GM21528 (cell line): ENCODE data around the gene FOXJ3.
A peak's percentile ranks its signal among the peaks of the same experiment; 100 is the strongest.

Source experiments
- ATAC-seq: cut with Tn5 transposase; IDR thresholded peaks from one replicate; pipeline ENCODE4 v1.9.1; 2021; ENCODE audit warnings: mild to moderate bottlenecking, moderate library complexity; ENCODE audit not compliant: unreplicated experiment, low FRiP score

Gene FOXJ3

DNA sequence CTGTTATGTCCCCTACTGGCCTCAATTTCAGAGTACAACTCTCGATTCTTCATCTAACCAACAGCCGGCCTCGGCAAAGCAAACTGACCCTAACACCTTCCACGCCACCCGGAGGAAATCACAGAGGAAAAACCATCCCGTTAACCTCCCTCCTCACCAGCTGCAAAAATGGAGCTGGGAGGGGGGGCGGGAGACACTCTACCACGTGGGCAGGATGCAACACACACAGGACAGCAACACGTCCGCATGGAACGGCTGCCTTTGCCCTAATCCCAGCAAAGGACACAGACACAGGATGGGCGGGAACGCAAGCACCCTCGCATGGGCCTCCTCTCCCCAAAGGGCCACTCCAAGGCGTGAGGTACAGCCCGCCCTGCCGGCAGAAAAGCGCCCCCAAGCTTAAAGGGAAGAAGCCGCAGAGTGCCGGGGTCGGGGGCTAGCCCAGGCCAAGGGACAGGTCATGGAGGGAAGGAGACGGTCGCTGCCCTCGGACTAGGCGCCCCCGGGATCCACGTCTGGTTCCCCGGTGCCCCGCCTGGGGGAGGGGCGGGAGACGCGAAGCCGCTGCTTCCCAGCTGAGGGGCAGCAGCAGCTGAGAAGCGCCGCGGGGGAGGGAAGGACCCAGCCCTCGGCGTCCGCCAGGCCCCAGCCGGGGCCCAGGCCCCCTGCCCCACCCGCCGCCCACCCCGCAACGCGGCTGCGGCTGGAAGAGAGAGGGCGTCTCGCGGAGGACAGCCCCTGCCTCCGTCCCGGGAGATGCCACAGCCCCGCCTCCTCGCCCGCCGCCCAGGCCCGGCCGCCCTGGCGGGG, 590 bp downstream of the FOXJ3 start:
- peak; percentile 53 for ATAC-seq

DNA sequence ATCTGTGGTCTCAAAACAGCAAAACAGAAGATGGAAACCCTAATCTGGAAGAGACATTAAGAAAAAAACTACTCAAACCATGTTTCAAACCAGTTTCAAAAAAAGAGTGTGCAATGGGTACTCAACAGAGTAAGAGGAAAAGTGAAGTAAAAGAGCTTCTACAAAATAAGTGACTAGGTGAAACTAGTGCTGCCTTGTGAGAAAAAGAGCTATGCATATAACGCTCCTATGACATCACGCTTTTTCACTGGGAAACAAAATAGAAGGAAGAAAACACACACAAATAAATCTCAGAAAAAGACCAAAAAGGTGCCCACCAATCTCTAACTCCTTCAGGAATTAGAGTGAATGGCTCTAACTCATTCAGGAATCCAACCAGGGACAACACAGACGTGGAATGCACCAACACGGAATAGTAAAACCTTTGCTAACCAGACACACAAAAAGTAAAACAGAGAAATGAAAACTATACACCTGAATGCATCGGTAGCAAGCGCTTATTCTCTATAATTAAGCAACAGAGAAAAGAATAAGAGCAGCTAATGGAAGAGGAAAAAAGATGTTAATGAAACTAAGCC, 1.3 kb downstream of the FOXJ3 start:
- no peak for ATAC-seq

DNA sequence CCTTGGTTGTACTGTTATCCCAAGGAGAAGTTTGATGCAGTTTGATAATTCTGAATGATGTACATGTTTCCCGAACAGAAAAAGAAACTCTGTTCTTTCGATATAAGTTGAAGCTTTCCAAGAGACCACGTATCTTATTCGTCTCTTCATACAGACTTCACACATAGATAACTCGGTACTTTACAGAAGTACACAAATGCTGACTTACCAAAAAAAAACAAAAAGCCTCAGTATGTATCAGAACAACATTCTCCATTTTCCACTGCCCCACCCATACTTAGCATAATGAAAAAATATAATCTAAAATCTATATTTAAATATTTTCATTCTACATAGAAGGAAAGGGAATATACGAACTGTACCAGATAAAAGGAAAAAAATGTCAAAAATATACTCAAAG, 2.2 kb downstream of the FOXJ3 start:
- ATAC-seq, result no peak

DNA sequence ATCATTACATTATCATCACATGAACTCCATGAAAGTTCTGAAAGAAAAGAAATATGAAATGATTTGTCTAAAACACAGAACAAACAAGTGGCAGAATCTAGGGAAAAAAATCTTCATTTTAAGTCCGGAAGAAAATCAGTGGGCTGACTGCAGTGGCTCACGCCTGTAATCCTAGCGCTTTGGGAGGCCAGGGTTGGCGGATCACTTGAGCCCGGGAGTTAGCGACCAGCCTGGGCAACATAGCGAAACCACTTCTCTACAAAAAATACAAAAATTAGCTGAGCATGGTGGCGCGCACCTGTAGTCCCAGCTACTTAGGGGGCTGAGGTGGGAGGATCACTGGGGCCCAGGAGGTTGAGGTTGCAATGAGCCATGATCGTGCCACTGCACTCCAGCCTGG, 4.8 kb downstream of the FOXJ3 start:
- no peak for ATAC-seq

DNA sequence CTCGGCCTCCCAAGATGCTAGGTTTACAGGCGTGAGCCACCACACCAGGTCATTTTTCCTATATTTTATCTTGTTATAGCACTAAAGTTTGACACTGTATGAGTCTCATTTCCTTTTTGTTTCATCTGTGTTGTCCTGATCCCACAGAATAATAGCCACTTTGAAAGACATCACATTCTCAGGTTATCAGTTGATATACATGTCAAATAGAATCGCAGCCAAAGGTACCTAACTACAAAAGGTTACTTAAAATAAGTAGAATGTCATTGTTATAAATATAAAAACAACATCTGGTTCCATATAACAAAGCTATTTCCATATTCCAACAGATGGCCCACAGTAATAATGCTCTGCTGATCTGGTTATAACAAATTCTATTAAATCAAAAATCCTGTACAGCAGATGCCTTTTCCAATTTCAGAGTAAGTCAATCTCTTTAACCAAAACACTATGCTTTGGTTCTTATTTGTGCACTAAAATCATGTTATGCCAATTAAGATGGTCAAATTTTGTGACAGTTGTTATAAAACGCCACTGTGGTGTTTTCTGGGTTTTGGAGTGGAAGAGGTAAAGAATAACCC, 6.0 kb downstream of the FOXJ3 start:
- no peak for ATAC-seq

DNA sequence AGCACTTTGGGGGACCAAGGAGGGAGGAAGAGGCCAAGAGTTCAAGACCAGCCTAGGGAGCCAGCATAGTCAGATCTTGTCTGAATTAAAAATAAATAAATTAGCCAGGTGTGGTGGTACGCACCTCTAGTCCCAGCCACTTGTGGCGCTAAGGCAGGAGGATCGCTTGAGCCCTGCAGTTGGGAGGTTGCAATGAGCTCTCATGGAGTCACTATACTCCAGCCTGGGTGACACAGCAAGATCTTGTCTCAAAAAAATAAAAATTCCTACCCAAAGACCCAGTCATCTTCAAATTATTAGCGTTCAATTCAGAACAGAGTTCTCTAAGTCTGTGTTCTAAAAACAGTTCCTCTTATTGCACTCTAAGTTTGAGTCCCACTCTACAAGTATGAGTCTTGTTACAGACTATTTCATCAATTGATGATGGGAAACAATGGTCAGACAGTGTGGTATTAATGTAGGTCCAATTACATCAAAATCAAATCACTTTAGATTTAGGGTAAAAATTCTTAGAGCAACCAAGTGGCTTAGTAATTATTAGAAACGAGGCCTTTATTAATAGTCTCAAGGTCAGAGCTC, 6.9 kb downstream of the FOXJ3 start:
- no peak for ATAC-seq

DNA sequence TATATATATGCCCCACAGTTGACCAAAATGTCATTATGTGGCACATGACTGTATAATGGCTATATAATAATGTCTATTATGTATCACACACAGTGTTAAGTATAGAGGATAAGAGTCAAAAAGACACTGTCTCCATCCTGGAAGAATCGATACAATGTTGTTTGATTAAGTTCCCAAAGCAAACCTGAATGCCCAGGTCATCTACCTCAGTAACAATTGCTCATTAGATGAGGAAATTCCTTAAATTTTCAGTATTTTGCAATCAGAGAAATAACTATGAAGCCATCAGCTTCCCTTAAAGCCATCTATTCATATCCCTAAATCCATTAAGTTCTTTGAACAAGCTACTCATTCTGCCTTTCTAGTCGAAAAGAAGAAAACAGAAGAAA, 10.0 kb downstream of the FOXJ3 start:
- no peak for ATAC-seq

DNA sequence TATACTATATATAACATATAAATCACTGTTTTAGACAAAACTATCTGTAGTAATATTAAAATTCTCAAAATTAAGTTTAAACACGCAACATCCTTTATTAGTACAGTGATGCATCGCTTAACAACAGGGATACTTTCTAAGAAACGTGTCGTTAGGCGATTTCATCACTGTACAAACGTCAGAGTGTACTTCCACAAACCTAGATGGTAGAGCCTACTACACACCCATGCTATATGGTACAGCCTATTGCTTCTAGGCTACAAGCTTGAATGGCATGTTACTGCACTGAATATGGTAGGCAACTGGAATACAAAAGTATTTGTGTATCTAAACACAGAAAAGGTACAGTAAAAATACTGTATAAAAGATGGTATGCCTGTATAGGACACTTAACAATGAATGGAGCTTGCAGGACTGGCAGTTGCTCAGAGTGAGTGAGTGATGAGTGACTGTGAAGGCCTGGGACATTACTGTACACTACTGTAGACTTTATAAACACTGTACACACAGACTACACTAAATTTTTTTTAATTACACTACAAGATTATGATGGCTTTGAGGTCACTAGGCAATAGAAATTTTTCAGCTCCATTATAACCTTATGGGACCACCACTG, 10.5 kb downstream of the FOXJ3 start:
- no peak for ATAC-seq

DNA sequence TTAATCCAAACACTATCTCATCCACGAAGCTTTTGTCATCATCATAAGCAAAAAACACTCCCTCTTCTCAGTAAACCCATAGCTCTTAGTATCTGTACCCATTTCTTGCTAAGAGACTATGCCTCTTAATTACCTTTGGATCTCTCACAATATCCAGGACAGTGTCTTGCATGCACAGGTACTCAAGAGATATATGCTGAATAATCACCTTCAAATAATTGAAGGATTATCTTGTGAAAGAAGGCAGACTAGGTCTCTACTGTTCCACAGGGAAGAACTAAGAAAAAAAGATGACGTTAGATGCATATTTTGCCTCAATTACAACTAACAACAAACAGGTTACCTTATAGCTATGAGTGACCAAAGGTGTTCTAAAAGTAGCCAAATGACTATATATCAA, 11.5 kb downstream of the FOXJ3 start:
- ATAC-seq, result no peak

DNA sequence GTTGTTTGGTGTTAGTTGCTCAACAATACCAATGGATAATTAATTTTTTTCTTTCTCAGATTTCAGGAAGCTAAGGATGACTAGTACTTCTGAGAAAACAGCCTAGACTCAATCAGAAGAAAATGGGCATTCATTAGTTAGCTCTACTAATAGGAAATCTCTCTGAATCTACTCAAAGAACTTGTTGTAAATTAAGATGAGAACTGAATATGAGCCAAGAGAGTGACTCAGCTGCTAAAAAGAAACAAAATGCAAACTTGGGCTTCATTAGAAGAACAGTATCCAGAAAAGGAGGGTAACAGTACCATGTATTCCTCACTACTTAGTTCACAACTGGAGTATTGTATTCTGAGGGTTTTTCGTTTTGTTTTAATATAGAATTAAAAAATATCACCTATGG, 12.5 kb downstream of the FOXJ3 start:
- ATAC-seq, result no peak

DNA sequence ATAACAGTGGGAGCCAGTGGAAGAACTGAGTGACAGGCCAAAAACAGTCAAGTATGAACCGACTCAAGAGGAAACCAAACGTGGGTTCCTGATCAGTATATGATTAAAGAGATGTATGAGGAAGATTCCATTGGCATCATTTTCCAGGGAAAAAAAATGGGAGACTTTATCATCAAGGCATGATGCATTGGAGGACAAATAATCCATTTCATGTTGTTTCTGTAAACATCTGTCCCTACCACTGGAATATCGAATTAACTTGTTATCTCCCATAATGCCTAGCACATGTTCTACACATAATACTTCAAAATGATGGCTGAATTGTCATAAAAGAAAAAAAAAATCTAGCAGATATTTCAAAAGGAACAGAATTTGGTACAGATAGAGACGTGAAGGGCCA, 13.3 kb downstream of the FOXJ3 start:
- no peak for ATAC-seq

DNA sequence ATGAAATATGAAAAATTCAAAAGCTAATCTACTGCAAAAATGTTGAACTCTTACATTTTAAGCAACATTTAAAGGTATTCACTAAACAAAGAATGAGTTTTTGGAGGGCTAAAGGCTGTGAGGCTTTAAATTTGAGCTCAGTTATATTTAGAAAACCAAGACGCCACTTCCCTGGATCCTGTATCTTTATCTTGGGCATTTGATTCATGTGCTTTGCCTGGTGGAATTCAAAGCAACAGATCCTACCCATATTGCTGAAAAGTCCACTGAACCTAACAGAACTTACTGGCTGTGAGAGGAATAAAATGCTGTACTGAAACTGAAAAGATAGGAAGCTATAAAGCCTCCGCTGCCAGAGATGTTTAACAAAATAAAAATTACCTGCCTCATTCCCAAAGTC, 14.3 kb downstream of the FOXJ3 start:
- ATAC-seq, result no peak

DNA sequence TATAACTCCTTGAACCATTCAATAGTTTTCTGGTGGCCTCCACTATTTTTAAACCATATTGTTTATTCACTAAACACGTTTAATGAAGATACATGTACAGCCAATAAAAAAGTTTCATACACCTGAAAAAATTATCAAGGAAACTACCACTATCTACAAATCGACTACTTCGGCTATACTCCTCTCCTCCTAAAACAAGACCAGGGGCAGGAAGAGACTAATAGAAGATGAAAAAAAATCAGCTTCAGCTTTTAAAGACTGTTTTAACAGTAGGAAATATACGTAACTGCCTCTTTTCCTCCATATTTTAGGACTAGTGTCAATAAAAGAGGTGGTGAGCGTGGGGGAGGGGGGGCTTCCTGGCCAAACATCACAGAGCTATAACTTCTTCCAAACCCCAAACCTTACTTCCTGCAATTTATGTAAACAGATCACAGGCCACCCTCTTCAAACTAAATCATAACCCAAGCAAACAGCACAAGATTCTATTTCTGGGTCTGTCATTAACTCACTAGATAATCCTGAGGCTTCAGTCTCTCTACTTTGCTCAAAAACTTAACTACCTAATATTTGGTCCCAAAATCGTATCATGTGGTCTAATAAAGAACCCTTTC, 15.1 kb downstream of the FOXJ3 start:
- ATAC-seq, result no peak

DNA sequence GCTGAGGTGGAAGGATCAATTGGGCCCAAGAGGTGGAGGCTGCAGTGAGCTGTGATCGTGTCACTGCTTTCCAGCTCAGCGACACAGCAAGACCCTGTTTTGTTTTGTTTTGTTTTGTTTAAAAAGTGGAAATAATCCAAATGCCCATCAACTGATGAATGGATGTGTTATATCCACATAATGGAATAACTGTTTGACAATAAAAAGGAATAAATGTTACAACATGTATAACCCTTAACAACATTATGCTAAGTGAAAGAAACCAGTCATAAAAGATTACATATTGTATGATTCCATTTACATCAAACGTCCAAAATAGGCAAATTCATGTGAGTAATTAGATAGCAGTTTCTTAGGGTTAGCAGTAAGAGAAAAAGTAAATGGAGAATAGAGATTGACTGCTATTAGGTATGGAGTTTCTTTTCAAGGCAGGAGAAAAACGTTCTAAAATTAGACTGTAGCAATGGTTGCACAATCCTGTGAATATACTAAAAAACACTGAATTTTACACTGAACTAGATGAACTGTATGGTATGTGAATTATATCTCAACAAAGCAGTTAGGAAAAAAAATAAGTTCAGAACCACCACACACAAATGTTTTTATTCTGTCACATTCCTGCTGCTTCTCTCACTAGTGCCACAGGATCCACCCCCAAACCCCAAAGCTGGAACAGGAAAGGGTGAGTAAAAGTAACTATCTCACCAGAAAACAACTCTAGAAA, 15.7 kb downstream of the FOXJ3 start:
- no peak for ATAC-seq

DNA sequence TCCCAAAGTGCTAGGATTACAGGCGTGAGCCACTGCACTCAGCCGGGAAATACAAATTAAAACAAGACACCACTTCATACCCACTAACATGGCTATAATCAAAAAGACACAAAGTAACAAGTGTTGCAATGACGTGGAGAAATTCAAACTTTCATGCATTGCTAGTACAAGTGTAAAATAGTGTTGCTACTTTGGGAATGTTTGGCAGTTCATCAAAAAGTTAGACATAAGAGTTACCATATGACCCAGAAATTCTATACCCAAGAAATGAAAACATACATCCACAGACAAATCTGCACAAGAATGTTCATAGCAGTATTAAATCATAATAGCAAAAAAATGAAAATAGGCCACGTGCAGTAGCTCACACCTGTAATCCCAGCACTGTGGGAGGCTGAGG, 16.4 kb downstream of the FOXJ3 start:
- ATAC-seq, result no peak

DNA sequence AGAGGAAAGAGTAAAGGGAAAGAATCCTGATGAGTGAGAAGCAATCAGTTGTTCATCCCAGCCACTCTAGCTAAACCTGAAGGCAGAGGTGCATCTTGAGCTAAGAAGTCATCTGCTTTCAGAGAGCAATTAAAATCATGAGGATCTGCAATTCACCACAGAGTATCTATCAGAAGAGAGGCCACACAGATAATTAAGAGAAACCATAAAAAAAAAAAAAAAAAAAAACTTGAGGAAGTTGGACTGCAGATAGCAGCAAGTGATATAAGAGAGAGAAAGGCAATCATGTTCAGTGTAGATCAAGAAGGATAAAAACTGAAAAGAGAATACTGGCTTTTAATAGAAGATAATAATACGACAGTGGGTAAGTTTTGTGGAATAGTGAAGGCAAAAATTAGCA, 17.7 kb downstream of the FOXJ3 start:
- ATAC-seq, result no peak

DNA sequence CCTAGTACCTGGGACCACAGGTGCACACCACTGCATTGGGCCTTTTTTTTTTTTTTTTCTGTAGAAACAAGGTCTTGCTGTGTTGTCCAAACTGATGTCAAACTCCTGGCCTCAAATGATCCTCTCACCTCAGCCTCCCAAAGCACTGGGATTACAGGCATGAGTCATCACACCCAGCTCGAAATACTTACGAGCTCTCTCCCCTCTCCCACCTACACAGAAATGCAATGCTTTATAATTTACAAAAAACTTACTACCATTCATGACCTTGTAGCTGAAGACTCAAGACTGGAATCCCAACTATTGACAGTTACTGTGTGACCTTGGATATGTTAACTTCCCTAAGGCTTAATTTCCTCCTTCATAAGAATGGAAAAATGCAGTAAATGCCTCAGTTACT, 18.7 kb downstream of the FOXJ3 start:
- no peak for ATAC-seq

DNA sequence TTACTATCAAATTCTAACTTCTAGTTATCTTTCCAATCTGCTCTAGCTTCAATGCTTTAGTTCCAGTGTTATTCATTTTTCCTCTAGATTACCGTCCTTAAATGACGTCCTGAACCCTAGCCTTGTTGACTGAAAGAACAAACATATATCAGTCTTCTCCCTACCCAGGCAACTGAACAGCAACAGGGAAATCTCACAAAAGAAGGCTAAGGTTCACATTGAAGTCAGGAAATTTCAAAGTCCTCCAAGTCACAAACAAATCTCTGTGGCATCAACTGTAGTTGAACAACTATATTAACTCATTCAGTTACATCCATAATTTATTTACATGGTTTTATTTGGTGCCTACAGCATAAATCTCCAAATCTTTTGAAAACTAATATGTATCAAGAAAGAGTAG, 19.5 kb downstream of the FOXJ3 start:
- no peak for ATAC-seq

DNA sequence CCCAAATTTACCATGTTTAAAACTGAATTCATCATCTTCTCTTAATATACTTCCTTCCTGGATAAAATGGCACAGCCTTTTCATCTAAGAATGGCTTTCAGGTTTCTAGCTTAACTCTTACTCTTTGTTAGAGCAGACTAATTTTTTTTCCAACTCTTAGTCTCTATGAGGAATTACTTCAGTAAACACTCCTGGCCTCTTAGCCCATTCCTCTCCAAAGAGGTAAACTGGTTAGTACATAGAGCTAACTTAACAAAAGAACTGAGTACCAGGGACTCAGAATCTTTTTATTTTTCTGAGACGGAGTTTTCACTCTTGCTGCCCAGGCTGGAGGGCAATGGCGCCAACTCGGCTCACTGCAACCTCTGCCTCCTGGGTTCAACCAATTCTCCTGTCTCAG, 21.1 kb downstream of the FOXJ3 start:
- no peak for ATAC-seq

DNA sequence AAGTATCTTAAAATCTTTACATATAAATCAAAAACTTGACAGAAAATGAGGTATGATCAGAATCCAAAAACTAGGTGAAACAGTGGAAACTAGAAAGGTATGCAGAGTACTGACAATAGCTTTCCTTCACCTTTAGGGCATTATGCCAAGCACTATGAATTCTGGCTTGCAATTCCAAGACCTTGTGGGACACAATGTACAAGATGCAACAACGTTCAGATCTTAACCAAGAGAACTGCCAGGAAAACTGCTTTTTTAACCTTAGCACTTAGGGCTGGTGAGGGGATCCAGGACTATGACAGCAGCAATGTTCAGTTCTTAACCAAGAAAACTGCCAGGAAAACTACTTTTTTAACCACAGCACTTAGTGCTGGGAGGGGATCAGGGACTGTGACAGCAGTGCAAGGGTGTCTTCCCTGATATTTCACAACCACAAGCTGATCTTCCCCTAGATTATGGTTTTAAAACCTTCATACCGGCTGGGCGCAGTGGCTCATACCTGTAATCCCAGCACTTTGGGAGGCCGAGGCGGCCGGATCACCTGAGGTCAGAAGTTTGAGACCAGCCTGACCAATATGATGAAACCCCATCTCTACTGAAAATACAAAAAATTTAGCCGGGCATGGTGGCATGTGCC, 22.3 kb downstream of the FOXJ3 start:
- ATAC-seq, result no peak
